Chondrocyte (in vitro differentiated cells): Measurements from ENCODE around the gene SCGB1D1. TPM values are rescaled to one million over a fixed set of nuclear protein-coding genes. Genes with fewer than 3 reads are reported as not detected.
"Not testable (repeated sequence)": the region's sequence is repeated elsewhere in the genome, so short reads cannot be mapped to it uniquely, and the experiment has no call there.

Experiments
- DNase-seq: peaks from one replicate; pipeline ENCODE4 v3.0.0; 2021; ENCODE audit warnings: mixed read lengths, low spot score
- H3K27ac Mint-ChIP-seq: one replicate; pipeline ENCODE4 v1.8.0; 2021; ENCODE audit warnings: mild to moderate bottlenecking, moderate library complexity, mixed read lengths; ENCODE audit not compliant: unreplicated experiment
- H3K27me3 Mint-ChIP-seq: 2 replicates; pipeline ENCODE4 v1.8.0; 2021; ENCODE audit warnings: low read depth, mixed read lengths
- H3K36me3 Mint-ChIP-seq: 2 replicates; pipeline ENCODE4 v1.8.0; 2021; ENCODE audit warnings: low read depth, mixed read lengths
- H3K4me1 Mint-ChIP-seq: 2 replicates; pipeline ENCODE4 v1.8.0; 2021; ENCODE audit warnings: low read depth, mild to moderate bottlenecking, mixed read lengths
- H3K4me3 Mint-ChIP-seq: one replicate; pipeline ENCODE4 v1.8.0; 2021; ENCODE audit warnings: mild to moderate bottlenecking, moderate library complexity, mixed read lengths; ENCODE audit not compliant: unreplicated experiment
- H3K9me3 Mint-ChIP-seq: 2 replicates; pipeline ENCODE4 v1.8.0; 2021; ENCODE audit warnings: low read depth, mixed read lengths
- total RNA-seq: library from RNA; stranded (reverse); gene quantifications from 3 replicates; pipeline ENCODE4 v1.2.1, GENCODE V29; 2021
- TF ChIP-seq, protein P1 (sequence below): fragments of 200-600 bp; sonication (generic); IDR thresholded peaks from 2 replicates; pipeline ENCODE4 v1.5.0; 2021; ENCODE audit warnings: antibody characterized with exemption, mild to moderate bottlenecking, moderate library complexity

The SCGB1D1 gene
- total RNA-seq, 1 donor from 2014 or later = not detected

DNA sequence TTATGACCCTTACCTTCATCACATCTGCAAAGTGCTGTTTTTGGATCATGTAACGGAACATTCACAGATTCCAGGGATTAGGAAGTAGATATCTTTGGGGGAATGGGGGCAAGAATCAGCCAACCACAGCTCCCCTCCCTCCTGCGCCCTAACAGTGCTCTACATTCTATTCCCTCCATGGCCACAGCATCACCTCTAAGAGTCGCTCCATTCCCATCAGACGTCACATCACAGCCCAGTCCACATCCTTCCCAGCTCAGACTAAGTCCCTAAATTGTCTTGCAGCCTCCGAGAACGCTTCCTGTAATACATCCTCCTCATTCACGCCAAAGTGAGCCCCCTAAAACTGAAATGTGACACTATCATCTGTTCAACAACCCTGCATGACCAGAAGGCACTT lies 5.9 kb downstream of the SCGB1D1 start:
- Mint-ChIP-seq H3K4me1 (no peaks in the 10 kb centered on the region), H3K9me3 (no peaks in the 10 kb centered on the region), H3K27me3 (peaks cover 53% of the 10 kb centered on the region), H3K4me3 (no peak overlapping the region), H3K27ac (no peak overlapping the region), H3K36me3 (no peaks in the 10 kb centered on the region)
- TF ChIP-seq, protein P1, sequence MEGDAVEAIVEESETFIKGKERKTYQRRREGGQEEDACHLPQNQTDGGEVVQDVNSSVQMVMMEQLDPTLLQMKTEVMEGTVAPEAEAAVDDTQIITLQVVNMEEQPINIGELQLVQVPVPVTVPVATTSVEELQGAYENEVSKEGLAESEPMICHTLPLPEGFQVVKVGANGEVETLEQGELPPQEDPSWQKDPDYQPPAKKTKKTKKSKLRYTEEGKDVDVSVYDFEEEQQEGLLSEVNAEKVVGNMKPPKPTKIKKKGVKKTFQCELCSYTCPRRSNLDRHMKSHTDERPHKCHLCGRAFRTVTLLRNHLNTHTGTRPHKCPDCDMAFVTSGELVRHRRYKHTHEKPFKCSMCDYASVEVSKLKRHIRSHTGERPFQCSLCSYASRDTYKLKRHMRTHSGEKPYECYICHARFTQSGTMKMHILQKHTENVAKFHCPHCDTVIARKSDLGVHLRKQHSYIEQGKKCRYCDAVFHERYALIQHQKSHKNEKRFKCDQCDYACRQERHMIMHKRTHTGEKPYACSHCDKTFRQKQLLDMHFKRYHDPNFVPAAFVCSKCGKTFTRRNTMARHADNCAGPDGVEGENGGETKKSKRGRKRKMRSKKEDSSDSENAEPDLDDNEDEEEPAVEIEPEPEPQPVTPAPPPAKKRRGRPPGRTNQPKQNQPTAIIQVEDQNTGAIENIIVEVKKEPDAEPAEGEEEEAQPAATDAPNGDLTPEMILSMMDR = no peak
- no peak for DNase-seq

DNA sequence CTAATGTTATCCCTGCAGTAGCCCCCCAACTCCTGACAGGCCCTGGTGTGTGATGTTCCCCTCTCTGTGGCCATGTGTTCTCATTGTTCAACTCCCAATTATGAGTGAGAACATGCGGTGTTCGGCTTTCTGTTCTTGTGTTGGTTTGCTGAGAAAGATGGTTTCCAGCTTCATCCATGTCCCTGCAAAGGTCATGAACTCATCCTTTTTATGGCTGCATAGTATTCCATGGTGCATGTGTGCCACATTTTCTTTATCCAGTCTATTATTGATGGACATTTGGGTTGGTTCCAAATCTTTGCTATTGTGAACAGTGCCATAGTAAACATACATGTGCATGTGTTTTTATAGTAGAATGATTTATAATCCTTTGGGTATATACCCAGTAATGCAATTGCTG lies 7.4 kb downstream of the SCGB1D1 start:
- not testable (repeated sequence) for H3K4me1 Mint-ChIP-seq, H3K36me3 Mint-ChIP-seq, H3K9me3 Mint-ChIP-seq, DNase-seq, H3K27ac Mint-ChIP-seq, H3K4me3 Mint-ChIP-seq
- H3K27me3 Mint-ChIP-seq = peaks cover 53% of the 10 kb centered on the region

- Mint-ChIP-seq H3K4me1 (no peaks in the 10 kb centered on the region), H3K27ac (no peak overlapping the region), H3K9me3 (no peaks in the 10 kb centered on the region), H3K36me3 (no peaks in the 10 kb centered on the region), H3K27me3 (peaks cover 48% of the 10 kb centered on the region), H3K4me3 (no peak overlapping the region)
- TF ChIP-seq, protein P1 = no peak
- no peak for DNase-seq
Observed at GRCh38 chr11:62201376-62201775, 11.4 kb downstream of the SCGB1D1 start.

DNA sequence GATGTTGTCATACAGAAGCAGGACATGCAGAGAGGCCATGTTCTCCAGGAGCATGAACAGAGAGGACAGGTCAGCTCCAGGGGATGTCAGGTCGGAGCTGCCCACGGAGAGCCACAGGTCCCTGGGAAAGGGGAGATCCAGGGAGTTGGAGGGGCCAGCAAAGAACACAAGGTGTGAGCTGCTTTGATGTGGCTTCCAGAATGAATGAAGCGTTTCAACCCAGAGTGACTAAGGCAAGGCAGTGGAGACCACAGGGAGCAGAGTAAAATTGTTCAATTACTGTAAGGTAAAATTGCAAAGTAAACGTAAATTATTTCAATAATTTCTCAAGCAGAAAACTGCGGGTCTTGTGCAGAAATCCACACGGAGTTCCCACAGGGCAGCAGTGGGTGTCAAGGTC lies 12.9 kb downstream of the SCGB1D1 start:
- peaks cover 43% of the 10 kb centered on the region for H3K27me3 Mint-ChIP-seq
- H3K4me1 Mint-ChIP-seq = no peaks in the 10 kb centered on the region
- no peak for DNase-seq
- no peaks in the 10 kb centered on the region for H3K36me3 Mint-ChIP-seq
- no peaks in the 10 kb centered on the region for H3K9me3 Mint-ChIP-seq
- no peak overlapping the region for H3K27ac Mint-ChIP-seq
- H3K4me3 Mint-ChIP-seq = no peak overlapping the region
- TF ChIP-seq, protein P1 = no peak

DNA sequence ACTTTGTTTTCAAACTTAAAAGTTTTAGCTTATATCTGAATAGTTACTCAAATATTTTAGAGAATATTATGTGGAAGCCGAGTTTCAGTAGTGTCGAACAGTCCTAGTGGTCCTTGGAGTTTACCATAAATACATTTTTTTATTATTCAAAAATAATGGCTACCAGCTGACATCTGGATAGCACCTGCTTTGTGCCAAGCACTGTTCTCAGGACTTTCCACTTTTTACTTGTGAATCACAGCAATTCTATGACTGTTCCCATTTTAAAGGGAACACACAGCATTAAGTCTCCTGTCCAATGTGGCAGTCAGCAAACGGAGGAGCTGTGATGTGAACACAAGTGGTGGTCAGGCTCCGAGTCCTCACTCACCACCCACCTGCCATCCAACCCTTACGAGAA lies 14.4 kb downstream of the SCGB1D1 start:
- no peak for DNase-seq
- TF ChIP-seq, protein P1 = no peak
- no peaks in the 10 kb centered on the region for H3K9me3 Mint-ChIP-seq
- H3K36me3 Mint-ChIP-seq = no peaks in the 10 kb centered on the region
- H3K27ac Mint-ChIP-seq = no peak overlapping the region
- no peak overlapping the region for H3K4me3 Mint-ChIP-seq
- H3K4me1 Mint-ChIP-seq = no peaks in the 10 kb centered on the region
- H3K27me3 Mint-ChIP-seq = peaks cover 39% of the 10 kb centered on the region

GRCh38 chr11:62205441-62205840 lies 15.4 kb downstream of the SCGB1D1 start:
- DNase-seq = no peak
- Mint-ChIP-seq H3K36me3 (no peaks in the 10 kb centered on the region), H3K27ac (no peak overlapping the region), H3K9me3 (no peaks in the 10 kb centered on the region), H3K27me3 (peaks cover 36% of the 10 kb centered on the region), H3K4me1 (no peaks in the 10 kb centered on the region), H3K4me3 (no peak overlapping the region)
- TF ChIP-seq, protein P1 = no peak

DNA sequence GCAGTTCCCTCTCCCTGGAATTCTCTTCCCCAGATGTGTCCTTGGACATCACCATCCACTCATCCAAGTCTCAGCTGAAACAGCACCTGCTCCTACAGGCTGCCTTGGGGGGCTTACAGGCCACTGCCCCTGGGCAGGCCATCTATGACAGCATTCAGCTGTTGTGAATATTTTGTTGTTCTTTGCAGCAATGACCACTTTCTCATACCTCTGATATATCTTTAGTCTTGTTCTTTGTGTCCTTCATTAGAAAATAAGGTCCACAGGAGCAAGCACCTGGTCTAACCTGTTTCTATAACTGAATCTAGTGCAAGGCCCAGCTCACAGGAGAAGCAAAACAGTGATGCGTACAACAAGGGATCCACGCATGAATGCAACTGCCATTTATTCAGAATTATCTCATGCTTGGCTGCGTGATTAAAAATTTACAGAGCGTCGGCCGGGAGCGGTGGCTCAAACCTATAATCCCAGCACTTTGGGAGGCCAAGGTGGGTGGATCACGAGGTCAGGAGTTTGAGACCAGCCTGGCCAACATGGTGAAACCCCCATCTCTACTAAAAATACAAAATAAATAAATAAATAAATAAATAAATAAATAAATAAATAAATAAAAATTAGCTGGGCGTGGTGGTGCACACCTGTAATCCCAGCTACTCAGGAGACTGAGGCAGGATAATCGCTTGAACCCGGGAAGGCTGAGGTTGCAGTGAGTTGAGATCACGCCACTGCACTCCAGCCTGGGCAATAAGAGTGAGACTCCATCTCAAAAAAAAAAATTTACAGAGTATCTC lies 16.5 kb downstream of the SCGB1D1 start:
- not testable (repeated sequence) for H3K27ac Mint-ChIP-seq, H3K36me3 Mint-ChIP-seq, H3K4me1 Mint-ChIP-seq, H3K9me3 Mint-ChIP-seq, DNase-seq, H3K4me3 Mint-ChIP-seq
- peaks cover 34% of the 10 kb centered on the region for H3K27me3 Mint-ChIP-seq
